AG04450 (cell line): ENCODE results near the gene TFAP2B. TPM values are rescaled to one million over a fixed set of nuclear protein-coding genes. Genes with fewer than 3 reads are reported as not detected.

ENCODE experiments used
- CTCF ChIA-PET: fragments of 300-600, 350-600 bp; formaldehyde crosslinking; extraction: SDS; loops from one replicate; lab custom pipeline; 2022; ENCODE audit warnings: antibody characterized with exemption, inconsistent platforms; lab: Charles Lee
- POLR2A ChIA-PET: fragments of 350-600 bp; formaldehyde crosslinking; extraction: SDS; loops from one replicate; lab custom pipeline; 2021; ENCODE audit warnings: antibody characterized with exemption, inconsistent platforms; lab: Yijun Ruan, JAX
- DNase-seq: peaks from one replicate; pipeline ENCODE4 v3.0.0-alpha.2; 2011; ENCODE audit warnings: low read depth, low spot score
- H3K27ac ChIP-seq: one replicate; pipeline ENCODE4 v1.5.1; 2012; ENCODE audit warnings: low read depth, low read length, control low read depth
- H3K27me3 ChIP-seq: one replicate; pipeline ENCODE4 v1.6.0; 2012; ENCODE audit warnings: low read length; ENCODE audit not compliant: control insufficient read depth, insufficient read depth
- H3K4me3 ChIP-seq: 2 replicates; pipeline ENCODE4 v1.5.1; 2011; ENCODE audit warnings: mild to moderate bottlenecking, low read depth, low read length, control low read depth
- H3K9me3 ChIP-seq: 2 replicates; pipeline ENCODE4 v1.5.1; 2012; ENCODE audit warnings: low read length; ENCODE audit not compliant: control insufficient read depth, insufficient read depth
- CTCF ChIP-seq: IDR thresholded peaks from 2 replicates; pipeline ENCODE4 v1.5.1; 2011; ENCODE audit warnings: low read depth, low read length, control low read depth, inconsistent platforms
- polyA plus RNA-seq: library from polyadenylated mRNA; depleted of rRNA; stranded (reverse); fragments of >200 nt; gene quantifications from 2 replicates; pipeline ENCODE4 v1.2.3, GENCODE V29; 2011

TFAP2B gene
- polyA plus RNA-seq, 1 experiment: not detected

GRCh38 chr6:50842861-50843384, 24.3 kb downstream of the TFAP2B start:
- H3K4me3 ChIP-seq: no peak overlapping the region
- no peak for DNase-seq
- ChIA-PET CTCF (no interaction called here), POLR2A (no interaction called here)
- no peak overlapping the region for H3K27ac ChIP-seq
- TF ChIP-seq CTCF: no peak
- H3K9me3 ChIP-seq: no peaks in the 10 kb centered on the region; the same call in 1 of the 2 replicates
- H3K27me3 ChIP-seq: peaks cover 18% of the 10 kb centered on the region

GRCh38 chr6:50843842-50844241, 25.2 kb downstream of the TFAP2B start:
- CTCF ChIA-PET: interaction anchor here (1.0 kb wide), 1 partner anchor 27 kb away, joined by 3 read pairs; no protein-coding TSS in a partner anchor
- POLR2A ChIA-PET: no interaction called here

GRCh38 chr6:50845499-50846143, 26.9 kb downstream of the TFAP2B start:
- H3K27me3 ChIP-seq: peaks cover 28% of the 10 kb centered on the region
- ChIA-PET CTCF (no interaction called here), POLR2A (no interaction called here)
- peaks cover 2% of the 10 kb centered on the region; the same call in 1 of the 2 replicates for H3K9me3 ChIP-seq
- no peak for DNase-seq
- H3K4me3 ChIP-seq: no peak overlapping the region
- no peak for TF ChIP-seq CTCF
- H3K27ac ChIP-seq: no peak overlapping the region

More at GRCh38 chr6:50843842-50844241, 25.2 kb downstream of the TFAP2B start:
- H3K27me3 ChIP-seq: peaks cover 18% of the 10 kb centered on the region
- DNase-seq: no peak
- H3K27ac ChIP-seq: no peak overlapping the region
- H3K4me3 ChIP-seq: no peak overlapping the region
- no peak for TF ChIP-seq CTCF
- no peaks in the 10 kb centered on the region; the same call in 1 of the 2 replicates for H3K9me3 ChIP-seq

- Histone ChIP-seq H3K27me3 (peaks cover 25% of the 10 kb centered on the region), H3K27ac (no peak overlapping the region), H3K4me3 (no peak overlapping the region), H3K9me3 (peaks cover 2% of the 10 kb centered on the region; the same call in 1 of the 2 replicates)
- no peak for DNase-seq
- CTCF ChIA-PET: no interaction called here
- POLR2A ChIA-PET: no interaction called here
- no peak for TF ChIP-seq CTCF
These were observed 27.6 kb downstream of the TFAP2B start for GRCh38 chr6:50846144-50846851.

- Histone ChIP-seq H3K9me3 (peaks cover 2% of the 10 kb centered on the region; the same call in 1 of the 2 replicates), H3K27ac (no peak overlapping the region), H3K4me3 (no peak overlapping the region), H3K27me3 (peaks cover 25% of the 10 kb centered on the region)
- ChIA-PET CTCF (no interaction called here), POLR2A (no interaction called here)
- TF ChIP-seq CTCF: no peak
- DNase-seq: no peak
These were observed 28.1 kb downstream of the TFAP2B start for GRCh38 chr6:50846852-50847155.
